ENCODE data around the gene VPS37C. TPM values are rescaled to one million over a fixed set of nuclear protein-coding genes. Genes with fewer than 3 reads are reported as not detected.

The VPS37C gene
- polyA plus RNA-seq, 1 of the 3 experiments (the other 2 are of a cell fraction): 15.2 TPM

DNA sequence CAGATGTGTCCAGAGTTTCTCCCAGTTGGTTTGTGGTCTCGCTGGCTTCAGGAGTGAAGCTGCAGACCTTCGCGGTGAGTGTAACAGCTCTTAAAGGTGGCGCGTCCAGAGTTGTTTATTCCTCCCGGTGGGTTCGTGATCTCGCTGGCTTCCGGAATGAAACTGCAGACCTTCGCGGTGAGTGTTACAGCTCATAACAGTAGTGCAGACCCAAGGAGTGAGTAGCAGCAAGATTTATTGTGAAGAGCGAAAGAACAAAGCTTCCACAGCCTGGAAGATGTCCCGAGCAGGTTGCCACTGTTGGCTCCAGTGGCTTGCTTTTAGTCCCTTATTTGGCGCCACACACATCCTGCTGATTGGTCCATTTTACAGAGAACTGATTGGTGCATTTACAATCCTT, 40.2 kb upstream of the VPS37C start:
- ChIA-PET CTCF (interaction anchor here (1.9 kb wide), 1 partner anchor 14 kb away, joined by 7 read pairs; no protein-coding TSS in a partner anchor), POLR2A (no interaction called here)
- 70% methylated on average over 13 of the region's 14 CpGs for WGBS (ENCODE audit: low lambda C conversion rate)
- Histone ChIP-seq H3K4me3 (ENCODE audit: low read depth in 2 of 2, low read length in 1 of 2) (no peak overlapping the region), H4K20me1 (ENCODE audit: insufficient read depth) (no peaks in the 10 kb centered on the region), H3K4me2 (no peak overlapping the region), H3K4me1 (ENCODE audit: control insufficient read depth in 1 of 2, insufficient read depth in 2 of 2, low read depth in 1 of 2, low read length in 1 of 2) (no peaks in the 10 kb centered on the region), H3K36me3 (replicated peaks in 1 of 2; ENCODE audit: control insufficient read depth in 1 of 2, insufficient read depth in 2 of 2, low read length in 1 of 2) (no peaks in the 10 kb centered on the region), H3K79me2 (ENCODE audit: insufficient read depth) (no peaks in the 10 kb centered on the region), H3K9ac (no peak overlapping the region), H3K27me3 (ENCODE audit: insufficient read depth) (peaks cover 14% of the 10 kb centered on the region; the same call in 1 of the 2 replicates), H3K9me2 (no peaks in the 10 kb centered on the region), H2AFZ (ENCODE audit: low read depth) (no peak overlapping the region), H3K27ac (ENCODE audit: low read depth in 2 of 2, low read length in 1 of 2) (no peak overlapping the region), H3F3A (replicated peaks; ENCODE audit: insufficient read depth) (no peaks in the 10 kb centered on the region), H3K9me3 (no peaks in the 10 kb centered on the region)
- DNase-seq: no peak
- TF ChIP-seq RAD21 (IDR thresholded peaks at IDR 0.05; ENCODE audit: low read length): no peak
- TF ChIP-seq, protein P1, sequence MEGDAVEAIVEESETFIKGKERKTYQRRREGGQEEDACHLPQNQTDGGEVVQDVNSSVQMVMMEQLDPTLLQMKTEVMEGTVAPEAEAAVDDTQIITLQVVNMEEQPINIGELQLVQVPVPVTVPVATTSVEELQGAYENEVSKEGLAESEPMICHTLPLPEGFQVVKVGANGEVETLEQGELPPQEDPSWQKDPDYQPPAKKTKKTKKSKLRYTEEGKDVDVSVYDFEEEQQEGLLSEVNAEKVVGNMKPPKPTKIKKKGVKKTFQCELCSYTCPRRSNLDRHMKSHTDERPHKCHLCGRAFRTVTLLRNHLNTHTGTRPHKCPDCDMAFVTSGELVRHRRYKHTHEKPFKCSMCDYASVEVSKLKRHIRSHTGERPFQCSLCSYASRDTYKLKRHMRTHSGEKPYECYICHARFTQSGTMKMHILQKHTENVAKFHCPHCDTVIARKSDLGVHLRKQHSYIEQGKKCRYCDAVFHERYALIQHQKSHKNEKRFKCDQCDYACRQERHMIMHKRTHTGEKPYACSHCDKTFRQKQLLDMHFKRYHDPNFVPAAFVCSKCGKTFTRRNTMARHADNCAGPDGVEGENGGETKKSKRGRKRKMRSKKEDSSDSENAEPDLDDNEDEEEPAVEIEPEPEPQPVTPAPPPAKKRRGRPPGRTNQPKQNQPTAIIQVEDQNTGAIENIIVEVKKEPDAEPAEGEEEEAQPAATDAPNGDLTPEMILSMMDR (IDR thresholded peaks at IDR 0.05): no peak

DNA sequence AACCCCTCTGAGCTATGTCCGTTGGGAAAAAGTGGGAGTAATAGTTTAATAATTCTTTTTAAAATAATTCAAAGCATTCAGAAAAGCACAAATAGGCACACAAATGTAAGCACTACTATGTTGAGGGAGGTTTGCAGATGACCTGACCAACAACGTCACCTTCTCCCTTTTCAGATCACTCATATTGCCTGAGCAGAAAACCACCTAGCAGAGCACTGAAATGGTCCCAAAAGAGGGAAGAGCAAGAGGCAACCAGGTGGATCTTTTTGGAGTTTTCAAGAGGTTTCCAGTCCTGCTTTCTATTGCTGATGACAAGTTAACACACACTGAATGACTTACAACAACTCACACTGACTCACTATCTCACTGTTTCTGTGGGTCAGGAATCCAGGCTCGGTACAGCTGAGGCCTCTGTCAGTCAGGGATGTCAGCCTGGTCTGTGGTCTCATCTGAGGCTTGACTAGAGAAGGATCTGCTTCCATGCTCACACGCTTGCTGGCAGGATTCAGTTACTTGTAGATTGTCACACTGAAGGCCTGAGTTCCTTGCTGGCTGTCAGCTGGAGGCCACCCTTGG, 37.8 kb upstream of the VPS37C start:
- TF ChIP-seq POLR2AphosphoS5 (IDR thresholded peaks at IDR 0.05; ENCODE audit: low read depth, low read length) (no peak), SMC3 (IDR thresholded peaks at IDR 0.05; ENCODE audit: low read depth, low read length) (no peak), FOXJ3 (CRISPR knock-in tag; IDR thresholded peaks at IDR 0.05) (no peak)
- TF ChIP-seq, protein P2, sequence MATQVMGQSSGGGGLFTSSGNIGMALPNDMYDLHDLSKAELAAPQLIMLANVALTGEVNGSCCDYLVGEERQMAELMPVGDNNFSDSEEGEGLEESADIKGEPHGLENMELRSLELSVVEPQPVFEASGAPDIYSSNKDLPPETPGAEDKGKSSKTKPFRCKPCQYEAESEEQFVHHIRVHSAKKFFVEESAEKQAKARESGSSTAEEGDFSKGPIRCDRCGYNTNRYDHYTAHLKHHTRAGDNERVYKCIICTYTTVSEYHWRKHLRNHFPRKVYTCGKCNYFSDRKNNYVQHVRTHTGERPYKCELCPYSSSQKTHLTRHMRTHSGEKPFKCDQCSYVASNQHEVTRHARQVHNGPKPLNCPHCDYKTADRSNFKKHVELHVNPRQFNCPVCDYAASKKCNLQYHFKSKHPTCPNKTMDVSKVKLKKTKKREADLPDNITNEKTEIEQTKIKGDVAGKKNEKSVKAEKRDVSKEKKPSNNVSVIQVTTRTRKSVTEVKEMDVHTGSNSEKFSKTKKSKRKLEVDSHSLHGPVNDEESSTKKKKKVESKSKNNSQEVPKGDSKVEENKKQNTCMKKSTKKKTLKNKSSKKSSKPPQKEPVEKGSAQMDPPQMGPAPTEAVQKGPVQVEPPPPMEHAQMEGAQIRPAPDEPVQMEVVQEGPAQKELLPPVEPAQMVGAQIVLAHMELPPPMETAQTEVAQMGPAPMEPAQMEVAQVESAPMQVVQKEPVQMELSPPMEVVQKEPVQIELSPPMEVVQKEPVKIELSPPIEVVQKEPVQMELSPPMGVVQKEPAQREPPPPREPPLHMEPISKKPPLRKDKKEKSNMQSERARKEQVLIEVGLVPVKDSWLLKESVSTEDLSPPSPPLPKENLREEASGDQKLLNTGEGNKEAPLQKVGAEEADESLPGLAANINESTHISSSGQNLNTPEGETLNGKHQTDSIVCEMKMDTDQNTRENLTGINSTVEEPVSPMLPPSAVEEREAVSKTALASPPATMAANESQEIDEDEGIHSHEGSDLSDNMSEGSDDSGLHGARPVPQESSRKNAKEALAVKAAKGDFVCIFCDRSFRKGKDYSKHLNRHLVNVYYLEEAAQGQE (IDR thresholded peaks at IDR 0.05; ENCODE audit: low read depth, low read length): no peak
- H3K9me3 ChIP-seq: no peaks in the 10 kb centered on the region
- no peaks in the 10 kb centered on the region for H3K36me3 ChIP-seq (replicated peaks in 1 of 2; ENCODE audit: control insufficient read depth in 1 of 2, insufficient read depth in 2 of 2, low read length in 1 of 2)
- no peak overlapping the region for H3K4me2 ChIP-seq
- no peak overlapping the region for H2AFZ ChIP-seq (ENCODE audit: low read depth)
- H3K27ac ChIP-seq (ENCODE audit: low read depth in 2 of 2, low read length in 1 of 2): no peak overlapping the region
- no peak overlapping the region for H3K4me3 ChIP-seq (ENCODE audit: low read depth in 2 of 2, low read length in 1 of 2)
- 50% methylated on average over 4 of the region's 4 CpGs for WGBS (ENCODE audit: low lambda C conversion rate)
- no peaks in the 10 kb centered on the region for H3K4me1 ChIP-seq (ENCODE audit: control insufficient read depth in 1 of 2, insufficient read depth in 2 of 2, low read depth in 1 of 2, low read length in 1 of 2)
- H3F3A ChIP-seq (replicated peaks; ENCODE audit: insufficient read depth): no peaks in the 10 kb centered on the region
- no peak overlapping the region for H3K9ac ChIP-seq
- ChIA-PET POLR2A (no interaction called here), CTCF (interaction anchor here (4.4 kb wide), 1 partner anchor 12 kb away, joined by 19 read pairs; no protein-coding TSS in a partner anchor)
- H3K79me2 ChIP-seq (ENCODE audit: insufficient read depth): no peaks in the 10 kb centered on the region
- H4K20me1 ChIP-seq (ENCODE audit: insufficient read depth): no peaks in the 10 kb centered on the region
- no peaks in the 10 kb centered on the region for H3K9me2 ChIP-seq
- peaks cover 14% of the 10 kb centered on the region; the same call in 1 of the 2 replicates for H3K27me3 ChIP-seq (ENCODE audit: insufficient read depth)
- no peak for DNase-seq
